RWPE2 (cell line): ENCODE data around the gene SMPD2.

Experiments
- ATAC-seq: fragments of 200-7000 bp; cut with Tn5 transposase; 3 replicates; pipeline ENCODE4 v1.9.1; 2021; ENCODE audit warnings: low read depth
- DNase-seq: peaks from one replicate; pipeline ENCODE4 v3.0.0-alpha.2; 2020; ENCODE audit warnings: low spot score
- H3K27ac ChIP-seq: fragments of 450-650 bp; 2 replicates; pipeline ENCODE4 v1.5.1; 2017; ENCODE audit warnings: mild to moderate bottlenecking; ENCODE audit not compliant: poor library complexity, severe bottlenecking
- H3K27me3 ChIP-seq: fragments of 250-450 bp; sonication (Bioruptor Pico); 2 replicates; pipeline ENCODE4 v1.5.1; 2021; ENCODE audit warnings: mild to moderate bottlenecking, moderate library complexity; ENCODE audit not compliant: insufficient read depth, poor library complexity, severe bottlenecking
- H3K36me3 ChIP-seq: fragments of 250-450 bp; sonication (Bioruptor Pico); 2 replicates; pipeline ENCODE4 v1.5.1; 2020; ENCODE audit warnings: low read depth, mild to moderate bottlenecking, moderate library complexity
- H3K4me1 ChIP-seq: fragments of 250-450 bp; sonication (Bioruptor Pico); 2 replicates; pipeline ENCODE4 v1.5.1; 2021; ENCODE audit warnings: mild to moderate bottlenecking, moderate library complexity; ENCODE audit not compliant: insufficient read depth, poor library complexity, severe bottlenecking
- H3K4me3 ChIP-seq: fragments of 250-450 bp; sonication (Bioruptor Pico); 2 replicates; pipeline ENCODE4 v1.5.1; 2021; ENCODE audit warnings: mild to moderate bottlenecking, moderate library complexity; ENCODE audit not compliant: severe bottlenecking
- H3K9me3 ChIP-seq: fragments of 250-450 bp; sonication (Bioruptor Pico); 2 replicates; pipeline ENCODE4 v1.5.1; 2021; ENCODE audit warnings: mild to moderate bottlenecking, moderate library complexity; ENCODE audit not compliant: severe bottlenecking
- CTCF ChIP-seq: fragments of 450-650 bp; IDR thresholded peaks from one replicate; pipeline ENCODE4 v1.5.1; 2017; ENCODE audit warnings: mild to moderate bottlenecking, moderate library complexity; ENCODE audit not compliant: poor library complexity, severe bottlenecking

The SMPD2 gene

GRCh38 chr6:109449064-109449794, 8.7 kb downstream of the SMPD2 start:
- peaks cover 13% of the 10 kb centered on the region; the same call in 1 of the 2 replicates for H3K36me3 ChIP-seq
- ATAC-seq = no peak
- no peak for TF ChIP-seq CTCF

GRCh38 chr6:109449795-109450673, 9.5 kb downstream of the SMPD2 start:
- H3K36me3 ChIP-seq = peaks cover 9% of the 10 kb centered on the region; the same call in 1 of the 2 replicates
- H3K27me3 ChIP-seq = no peaks in the 10 kb centered on the region
- DNase-seq (no peak), ATAC-seq (no peak)
- TF ChIP-seq CTCF = no peak
- no peaks in the 10 kb centered on the region for H3K4me1 ChIP-seq
- no peak overlapping the region for H3K4me3 ChIP-seq
- no peak overlapping the region for H3K27ac ChIP-seq
- no peaks in the 10 kb centered on the region for H3K9me3 ChIP-seq

More at GRCh38 chr6:109449064-109449794, 8.7 kb downstream of the SMPD2 start:
- H3K4me1 ChIP-seq = no peaks in the 10 kb centered on the region
- DNase-seq = no peak
- no peak overlapping the region for H3K4me3 ChIP-seq
- H3K27ac ChIP-seq = no peak overlapping the region
- no peaks in the 10 kb centered on the region for H3K27me3 ChIP-seq
- H3K9me3 ChIP-seq = no peaks in the 10 kb centered on the region

- Histone ChIP-seq H3K4me1 (no peaks in the 10 kb centered on the region), H3K36me3 (peaks cover 9% of the 10 kb centered on the region; the same call in 1 of the 2 replicates)
- no peak for ATAC-seq
Measured at GRCh38 chr6:109450801-109451200, 10.3 kb downstream of the SMPD2 start.

GRCh38 chr6:109451376-109451775, 10.9 kb downstream of the SMPD2 start:
- Histone ChIP-seq H3K4me1 (no peaks in the 10 kb centered on the region), H3K4me3 (no peak overlapping the region), H3K9me3 (no peaks in the 10 kb centered on the region), H3K27ac (no peak overlapping the region), H3K27me3 (no peaks in the 10 kb centered on the region), H3K36me3 (peaks cover 9% of the 10 kb centered on the region; the same call in 1 of the 2 replicates)
- TF ChIP-seq CTCF = no peak
- no peak for DNase-seq
- no peak for ATAC-seq

More at GRCh38 chr6:109450801-109451200, 10.3 kb downstream of the SMPD2 start:
- TF ChIP-seq CTCF = no peak
- no peak for DNase-seq
- Histone ChIP-seq H3K9me3 (no peaks in the 10 kb centered on the region), H3K27ac (no peak overlapping the region), H3K4me3 (no peak overlapping the region), H3K27me3 (no peaks in the 10 kb centered on the region)
